Activated naive CD4-positive, alpha-beta T cell treated with Interleukin-2 at 50 U/mL for 16 hours (primary cell): ENCODE measurements around the gene ENTHD1.
A peak's percentile ranks its signal among the peaks of the same experiment; 100 is the strongest.

Source experiments
- DNase-seq: peaks from one replicate; pipeline ENCODE4 v3.0.0-alpha.2; 2020

ENTHD1 gene, protein sequence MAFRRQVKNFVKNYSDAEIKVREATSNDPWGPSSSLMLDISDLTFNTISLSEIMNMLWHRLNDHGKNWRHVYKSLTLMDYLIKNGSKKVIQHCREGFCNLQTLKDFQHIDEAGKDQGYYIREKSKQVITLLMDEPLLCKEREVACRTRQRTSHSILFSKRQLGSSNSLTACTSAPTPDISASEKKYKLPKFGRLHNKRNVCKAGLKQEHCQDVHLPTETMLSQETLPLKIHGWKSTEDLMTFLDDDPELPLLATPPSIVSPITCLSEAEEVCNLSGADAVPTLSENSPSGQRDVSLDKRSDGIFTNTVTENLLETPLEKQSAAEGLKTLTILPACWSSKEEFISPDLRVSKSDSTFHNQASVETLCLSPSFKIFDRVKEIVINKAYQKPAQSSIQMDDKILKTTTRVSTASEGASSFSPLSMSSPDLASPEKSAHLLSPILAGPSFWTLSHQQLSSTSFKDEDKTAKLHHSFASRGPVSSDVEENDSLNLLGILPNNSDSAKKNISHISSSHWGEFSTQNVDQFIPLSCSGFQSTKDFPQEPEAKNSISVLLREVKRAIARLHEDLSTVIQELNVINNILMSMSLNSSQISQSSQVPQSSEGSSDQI

DNA sequence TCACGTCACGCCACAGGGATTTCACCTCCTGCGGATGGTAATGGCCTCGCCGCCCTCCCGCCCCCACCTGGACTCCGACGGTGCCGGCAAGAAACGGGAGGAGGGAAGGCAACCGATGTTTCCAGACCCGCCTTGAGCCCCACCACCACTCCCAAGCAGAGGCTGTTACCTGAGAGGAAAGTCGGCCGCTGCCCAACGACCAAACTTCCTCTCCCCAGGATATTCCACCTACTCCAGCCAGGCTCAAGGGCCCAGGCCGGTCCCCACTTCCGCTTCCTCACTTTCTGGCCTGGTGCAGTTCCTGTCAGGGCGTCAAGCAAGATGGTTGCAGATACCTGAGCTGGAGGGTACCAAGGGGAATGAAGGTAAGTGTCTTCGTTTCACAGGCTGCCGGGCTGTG is at the start of gene ENTHD1:
ENTHD1 (minus strand) TSS at position 235 of the 400 bp plus-strand sequence. CDS start 6,012 bp downstream, outside the sequence.
- DNase-seq, result no peak

DNA sequence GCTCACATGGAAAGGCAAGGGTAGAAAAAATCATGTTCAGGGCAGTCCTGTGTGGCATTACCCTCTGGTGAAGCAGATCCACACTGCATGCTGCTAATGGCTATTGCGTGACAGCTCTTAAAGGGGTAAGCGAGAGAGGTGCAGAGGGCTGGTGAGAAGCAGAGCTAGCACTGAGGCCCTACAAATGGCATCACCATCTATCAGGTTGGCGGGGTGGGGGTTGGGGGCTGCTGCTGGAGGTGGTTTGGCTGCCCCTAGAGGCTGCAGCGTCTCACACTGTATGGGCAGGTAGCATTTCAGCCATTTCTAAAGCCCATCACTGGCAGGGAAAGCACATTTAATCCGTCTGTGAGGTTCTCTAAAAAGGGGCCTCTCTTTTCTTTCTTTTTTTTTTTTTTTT is 49.8 kb upstream of the ENTHD1 start:
- no peak for DNase-seq

DNA sequence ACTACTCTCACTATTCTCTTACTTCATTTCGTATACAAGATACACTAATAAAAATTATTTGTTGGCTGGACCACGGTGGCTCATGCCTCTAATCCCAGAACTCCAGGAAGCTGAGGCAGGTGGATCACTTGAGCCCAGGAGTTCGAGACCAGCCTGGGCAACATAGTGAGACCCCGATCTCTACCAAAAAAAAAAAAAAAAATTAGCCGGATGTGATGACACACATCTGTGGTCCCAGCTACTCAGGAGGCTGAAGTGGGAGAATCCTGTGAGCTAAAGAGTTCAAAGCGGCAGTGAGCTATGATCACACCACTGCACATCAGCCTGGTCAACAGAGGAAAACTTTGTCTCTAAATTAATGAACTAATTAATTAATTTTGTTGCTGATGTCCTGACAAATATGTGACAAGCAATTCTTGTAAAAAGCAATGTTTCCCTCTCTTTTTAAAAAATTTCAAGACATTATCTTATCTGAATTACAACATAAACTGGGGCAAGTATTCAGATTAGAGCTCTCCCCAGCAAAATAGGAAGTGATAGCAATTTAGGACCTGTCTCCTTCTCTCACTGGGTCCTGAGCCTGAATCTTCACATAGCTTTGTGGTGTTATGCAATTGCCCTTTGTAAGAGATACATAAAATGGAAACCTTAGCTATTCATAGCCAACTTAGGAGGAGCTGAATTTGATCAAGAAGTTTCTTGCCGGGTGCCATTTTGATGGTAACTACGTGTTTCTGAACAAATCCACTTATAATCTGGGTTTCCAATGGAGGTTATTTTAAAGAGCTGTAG is 49.1 kb upstream of the ENTHD1 start:
- no peak for DNase-seq

DNA sequence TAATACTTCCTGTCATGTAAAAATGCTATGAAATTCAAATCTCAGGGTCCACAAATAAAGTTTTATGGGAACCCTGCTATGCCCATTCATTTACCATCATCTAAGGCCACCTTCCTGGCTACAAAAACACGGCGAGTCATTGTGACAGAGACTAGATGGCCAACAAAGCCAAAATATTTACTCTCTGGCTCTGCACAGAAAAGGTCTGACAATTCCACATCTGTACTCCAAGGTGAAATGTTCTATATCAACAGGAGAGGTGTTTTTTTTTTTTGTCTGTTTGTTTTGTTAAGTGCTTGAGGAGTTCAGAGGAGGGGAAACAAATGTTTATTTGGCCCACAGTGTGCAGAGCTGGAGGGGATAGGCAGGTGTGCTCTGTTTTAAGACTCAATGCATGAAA is 48.0 kb upstream of the ENTHD1 start:
- DNase-seq, result no peak

DNA sequence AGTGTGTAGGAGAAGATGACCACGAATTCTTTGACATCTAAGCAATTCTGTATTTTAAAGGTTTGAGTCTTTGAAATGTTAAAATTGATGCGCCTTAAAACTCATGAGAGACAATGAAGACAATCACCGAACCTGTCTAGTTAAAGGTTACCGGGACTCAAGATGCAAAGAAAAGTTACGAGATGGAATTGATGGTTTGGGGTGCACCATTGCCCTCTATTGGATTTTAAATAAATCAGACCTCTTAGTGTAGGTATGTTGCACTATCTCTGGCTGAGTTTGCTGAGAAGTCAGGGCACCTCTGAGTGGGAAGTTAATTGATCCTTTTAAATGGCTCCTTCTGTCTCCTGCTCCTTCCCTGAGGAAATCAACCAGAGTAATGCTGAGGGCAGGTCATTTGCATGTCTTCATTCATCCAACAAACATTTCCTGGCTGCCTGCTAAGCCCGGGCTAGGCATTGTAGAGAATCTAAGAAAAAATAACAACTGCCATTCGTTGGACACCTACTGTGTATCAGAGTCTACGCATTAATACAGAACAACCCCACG is 47.3 kb upstream of the ENTHD1 start:
- no peak for DNase-seq

DNA sequence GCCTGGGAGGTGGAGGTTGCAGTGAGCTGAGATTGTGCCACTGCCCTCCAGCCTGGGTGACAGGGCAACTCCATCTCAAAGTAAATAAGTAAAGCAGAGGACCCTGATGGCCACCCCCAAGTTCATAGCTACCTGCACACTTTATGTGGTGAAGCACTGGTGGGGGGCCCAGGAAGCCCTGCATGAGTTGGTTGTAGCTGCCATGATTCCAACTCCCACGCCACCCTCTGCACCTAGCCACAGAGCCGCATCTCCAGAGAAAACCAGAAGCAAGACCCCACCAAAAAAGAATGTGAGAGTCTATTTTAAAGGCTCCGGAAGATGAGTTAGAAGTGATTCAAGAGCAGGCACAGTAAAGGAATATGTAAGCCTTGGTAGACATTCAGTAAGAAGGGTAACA is 46.3 kb upstream of the ENTHD1 start:
- DNase-seq, result no peak

DNA sequence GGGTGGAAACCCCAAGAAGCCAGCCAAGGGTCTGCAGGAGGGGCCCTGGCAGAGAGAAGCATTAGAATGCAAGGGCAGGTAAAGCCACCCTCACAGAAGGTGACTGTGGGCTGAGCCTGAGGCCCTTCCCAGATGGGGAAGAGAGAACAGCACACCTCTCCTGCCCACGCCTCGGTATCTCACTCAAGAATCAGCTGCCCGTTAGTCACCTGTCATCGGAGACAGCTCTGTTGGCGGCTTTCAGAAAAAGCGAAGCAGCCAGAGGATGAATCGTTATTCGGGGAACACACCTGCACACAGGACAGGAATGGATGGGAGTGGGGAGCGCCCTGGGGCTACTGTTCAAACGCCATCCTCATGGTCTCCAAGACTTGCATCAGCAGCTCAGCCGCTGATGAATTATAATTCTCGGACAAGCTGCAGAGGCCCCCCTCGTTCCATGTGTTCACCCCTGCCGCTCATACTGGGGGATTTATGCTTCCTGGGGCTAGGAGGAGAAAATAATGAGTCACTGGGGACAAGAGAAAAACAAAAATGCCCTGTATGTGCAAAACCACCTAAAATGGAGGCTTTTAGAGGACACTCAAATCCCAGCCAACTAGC is 45.0 kb upstream of the ENTHD1 start:
- DNase-seq, result peak; percentile 62

DNA sequence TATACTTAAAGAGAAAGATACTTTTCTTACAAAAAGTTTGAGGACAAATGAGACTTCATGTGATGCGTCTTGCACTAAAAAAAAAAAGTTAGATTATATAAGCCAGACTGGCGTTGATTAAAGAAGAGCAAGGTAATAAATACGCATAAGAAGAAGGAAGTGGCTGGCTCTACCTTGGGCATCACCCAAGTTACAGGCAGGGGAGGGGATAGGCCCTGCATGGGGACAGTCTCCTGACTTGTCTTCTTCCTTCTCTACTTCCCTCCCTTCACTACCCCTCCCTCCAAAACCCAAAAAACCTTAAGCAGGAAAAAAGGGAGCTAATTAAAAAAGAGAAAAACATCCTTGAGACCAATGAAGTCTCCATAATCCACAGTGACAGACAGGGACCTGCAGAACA is 44.3 kb upstream of the ENTHD1 start:
- no peak for DNase-seq

DNA sequence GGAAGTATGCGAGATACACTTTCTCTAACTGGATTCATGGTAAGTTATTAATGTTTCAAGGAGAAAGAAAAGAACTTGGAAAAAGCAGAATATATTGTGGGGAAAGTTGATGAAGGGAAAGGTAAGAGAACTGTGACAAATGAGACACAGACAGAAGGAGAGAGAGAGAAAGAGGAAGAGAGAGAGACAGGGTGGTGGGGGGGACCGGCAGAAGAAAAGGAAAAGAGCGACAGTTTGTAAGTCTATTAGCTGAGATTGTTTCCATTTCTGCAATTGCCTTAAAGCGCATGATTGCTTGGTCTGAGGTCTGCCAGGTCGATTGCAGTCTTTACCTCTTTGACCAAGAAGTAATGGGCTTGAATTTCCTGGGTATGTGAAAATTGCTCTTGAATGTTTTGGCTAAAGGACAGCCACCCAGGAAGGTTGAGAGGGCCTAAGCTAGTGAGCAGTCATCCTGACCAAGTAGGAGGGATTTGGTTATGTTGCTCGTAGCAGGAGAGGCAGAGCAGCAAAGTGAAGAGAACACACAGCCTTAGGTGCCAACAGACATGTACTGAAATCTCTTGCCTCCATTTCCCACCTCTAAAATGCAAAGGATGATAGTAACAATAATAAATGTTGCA is 43.1 kb upstream of the ENTHD1 start:
- no peak for DNase-seq

DNA sequence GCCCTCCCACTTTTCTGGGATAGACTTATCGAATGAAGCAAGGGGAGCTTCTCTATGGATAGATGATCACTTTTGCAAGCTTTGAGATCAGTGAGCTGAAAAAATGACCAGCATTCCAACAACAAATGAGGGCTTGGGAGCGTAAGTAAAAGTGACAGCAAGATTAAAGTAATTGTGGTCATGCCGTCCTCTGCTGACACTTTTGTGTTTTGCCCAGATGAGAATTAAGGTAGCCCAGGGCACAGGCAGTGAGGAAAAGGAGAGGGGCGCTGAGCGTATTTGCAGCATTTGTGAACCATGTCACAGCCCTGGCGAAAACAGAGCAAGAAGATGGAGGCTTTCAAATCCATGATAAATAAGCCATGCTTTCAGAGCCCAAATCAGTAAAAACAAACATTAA is 42.1 kb upstream of the ENTHD1 start:
- DNase-seq, result no peak

DNA sequence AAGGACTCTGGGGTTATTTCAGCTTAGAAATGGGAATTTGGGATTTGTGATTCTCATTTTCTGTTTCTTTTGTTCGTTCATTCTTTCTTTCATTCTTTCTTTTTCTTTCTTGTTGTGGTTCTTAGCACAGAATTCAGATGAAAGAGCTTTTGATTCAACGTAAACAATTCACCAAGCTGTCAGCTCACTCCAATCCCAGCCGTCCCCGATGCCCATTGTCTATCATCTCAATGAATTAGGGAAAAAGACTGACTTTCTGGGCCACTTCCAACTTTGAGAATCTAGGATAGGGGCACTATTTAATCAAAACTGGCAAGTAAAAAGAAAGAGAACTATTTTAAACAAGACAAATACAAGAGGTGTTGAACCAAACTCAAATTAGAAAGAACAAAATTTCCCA is 41.6 kb upstream of the ENTHD1 start:
- no peak for DNase-seq

DNA sequence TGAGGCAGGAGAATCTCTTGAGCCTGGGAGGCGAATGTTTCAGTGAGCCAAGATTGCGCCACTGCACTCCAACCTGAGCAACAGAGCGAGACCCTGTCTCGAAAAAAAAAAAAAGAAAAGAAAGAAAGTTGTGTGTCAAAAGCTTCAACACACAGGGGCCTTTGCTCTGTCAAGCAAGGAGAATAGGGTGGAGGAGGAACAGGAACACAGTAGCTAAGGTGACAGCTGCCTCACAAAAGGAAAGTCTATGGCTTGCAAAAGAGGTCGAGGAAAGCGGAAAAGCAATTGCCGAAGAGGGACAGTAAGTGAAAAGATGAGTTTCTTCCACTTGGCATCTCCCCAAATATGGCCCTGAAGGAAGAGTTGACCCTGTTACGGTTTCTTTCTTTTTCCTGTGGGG is 40.2 kb upstream of the ENTHD1 start:
- no peak for DNase-seq

DNA sequence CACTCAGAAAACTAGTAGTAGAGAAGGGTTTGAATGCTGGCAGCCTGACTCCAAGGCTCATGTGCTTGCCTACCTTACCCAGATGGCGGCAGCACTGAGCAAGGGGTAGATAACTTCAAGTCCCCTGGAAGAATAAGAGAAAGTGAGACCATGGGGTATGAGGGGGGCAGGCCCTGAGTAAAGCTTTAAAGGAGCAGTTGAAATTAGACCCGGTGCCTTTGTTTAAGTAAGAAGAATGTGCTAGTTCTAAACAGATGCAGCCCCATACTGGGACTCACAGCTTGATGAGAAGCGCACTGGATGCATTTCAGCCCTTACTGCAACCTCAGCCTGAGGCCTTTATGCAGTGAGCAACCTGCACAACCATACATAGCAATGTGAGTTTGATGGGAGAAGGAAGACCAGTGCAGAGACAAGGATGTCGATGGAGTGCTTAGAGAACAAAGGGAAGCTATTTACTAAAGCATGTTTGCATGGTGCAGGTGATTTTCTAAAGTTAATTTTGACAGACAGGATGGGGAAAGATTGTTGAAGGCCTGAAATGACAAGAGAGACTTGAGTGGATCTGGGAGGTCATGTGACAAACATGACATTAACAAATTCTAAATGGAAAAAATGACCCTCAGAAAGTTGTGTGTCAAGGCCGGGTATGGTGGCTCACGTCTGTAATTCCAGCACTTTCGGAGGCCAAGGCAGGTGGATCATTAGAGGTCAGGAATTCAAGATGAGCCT is 39.5 kb upstream of the ENTHD1 start:
- peak; percentile 58 for DNase-seq

DNA sequence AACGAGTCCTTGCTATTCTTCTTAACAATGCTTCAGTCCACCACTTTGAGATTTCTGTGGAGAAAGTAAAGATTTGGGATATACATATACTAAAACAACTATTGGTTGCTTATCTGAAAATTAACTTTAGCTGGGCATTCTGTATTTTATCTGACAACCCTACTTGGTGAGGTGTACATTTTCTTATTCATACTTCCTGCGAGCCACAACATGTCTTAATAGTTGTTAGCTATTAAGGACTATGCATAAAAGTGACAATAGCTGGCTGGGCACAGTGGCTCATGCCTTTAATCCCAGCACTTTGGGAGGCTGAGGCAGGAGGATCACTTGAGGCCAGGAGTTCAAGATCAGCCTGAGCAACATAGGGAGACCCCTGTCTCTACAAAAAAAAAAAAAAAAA is 38.6 kb upstream of the ENTHD1 start:
- DNase-seq, result no peak

DNA sequence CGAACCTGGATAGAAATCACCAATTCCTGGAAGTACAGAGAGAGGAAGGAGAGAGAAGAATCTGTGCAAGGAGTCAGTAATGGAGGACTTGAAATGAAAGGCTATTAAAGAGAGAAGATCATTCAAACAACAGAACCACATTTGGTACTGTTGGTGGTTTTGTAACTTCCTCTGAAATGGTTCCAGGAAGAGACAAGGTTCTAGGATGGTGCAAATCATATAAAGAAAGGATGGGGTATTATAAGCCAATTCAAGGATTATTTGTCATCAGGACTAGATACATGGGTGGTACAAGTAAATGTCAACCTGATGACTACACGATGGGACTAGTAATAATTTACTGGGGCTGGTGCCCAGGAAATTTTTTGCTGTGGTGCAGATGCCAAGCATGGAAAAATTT is 37.7 kb upstream of the ENTHD1 start:
- DNase-seq, result no peak

DNA sequence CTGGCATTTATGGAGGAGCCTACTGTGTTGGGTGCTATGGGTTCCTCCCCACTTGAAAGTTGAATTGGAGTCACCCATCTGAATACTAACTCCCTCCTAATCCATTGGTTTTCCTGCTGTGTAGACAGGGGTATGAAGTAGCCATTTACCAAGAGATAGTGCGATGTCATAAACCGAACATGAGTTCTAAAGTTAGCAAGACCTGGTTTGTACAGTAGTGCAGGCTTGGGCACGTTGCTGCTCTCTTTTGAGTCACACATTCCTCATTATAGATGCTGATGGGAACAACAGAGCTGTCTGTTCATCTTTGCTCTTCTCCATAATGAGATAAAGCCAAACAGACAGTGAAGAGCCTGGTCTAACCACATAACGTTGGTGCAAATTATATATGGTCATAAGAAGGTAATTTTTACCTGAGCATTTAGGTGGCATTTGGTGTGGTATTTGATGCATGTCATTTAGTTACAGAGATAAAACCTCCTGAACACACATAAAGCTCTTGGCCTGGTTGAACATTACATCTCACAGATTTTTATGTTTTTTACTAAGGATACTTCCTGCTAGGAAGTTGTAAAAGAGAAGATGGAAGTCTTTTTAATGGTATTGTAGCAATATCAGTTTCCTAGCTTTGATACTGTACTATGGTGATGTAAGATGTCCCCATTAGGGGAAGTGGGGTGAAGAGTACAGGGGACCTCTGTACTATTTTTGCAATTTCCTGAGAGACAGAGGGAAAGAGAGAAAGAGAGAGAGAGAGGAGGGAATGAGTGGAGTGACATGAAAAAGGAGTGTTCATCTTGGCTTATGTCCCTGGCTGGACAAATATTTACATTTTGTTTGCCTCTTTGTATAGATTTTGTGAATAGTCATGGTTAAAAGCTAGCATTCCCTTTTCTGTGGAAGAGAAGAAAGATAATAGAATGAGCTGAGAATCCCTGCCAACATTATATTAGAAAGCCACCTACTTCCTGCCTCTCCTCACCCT is 35.3 kb upstream of the ENTHD1 start:
- DNase-seq, result no peak

DNA sequence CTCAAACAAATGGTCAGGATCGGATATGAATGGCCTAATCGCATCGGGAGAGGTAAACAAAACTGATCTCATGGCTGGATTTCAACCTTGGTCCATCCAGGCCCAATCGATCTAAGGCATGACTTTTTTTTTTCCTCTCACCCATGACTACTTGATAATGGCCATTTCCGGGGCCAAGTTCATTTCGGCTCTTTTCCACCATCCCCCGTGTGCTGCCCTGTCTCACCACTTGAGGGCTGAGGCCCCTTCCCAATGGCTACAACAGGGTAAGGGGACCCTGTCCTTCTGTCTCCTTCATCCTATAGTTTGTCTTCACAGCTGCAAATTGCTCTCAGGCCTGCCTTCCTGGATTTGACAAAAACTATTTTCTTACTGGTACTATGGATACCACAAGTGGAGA is 34.0 kb upstream of the ENTHD1 start:
- DNase-seq, result no peak

DNA sequence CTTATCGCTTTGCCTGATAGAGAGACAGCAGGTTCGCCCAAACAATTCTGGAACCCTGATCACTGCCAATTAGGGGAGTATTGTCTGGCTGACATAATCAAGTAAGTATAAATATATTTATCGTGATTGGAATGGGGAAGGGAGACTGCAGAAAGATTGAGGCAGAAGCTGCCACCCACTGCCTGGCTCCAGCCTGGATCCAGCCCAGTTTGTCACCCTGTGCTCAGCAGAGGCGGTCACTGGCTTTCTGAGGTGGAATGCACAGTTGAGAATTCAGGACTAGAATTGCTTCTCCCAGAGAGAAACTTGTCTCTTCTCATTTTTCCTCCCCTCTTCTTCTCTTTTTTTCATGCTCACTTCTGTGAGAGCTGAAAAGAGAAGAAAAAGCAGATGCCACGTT is 33.2 kb upstream of the ENTHD1 start:
- DNase-seq, result no peak

DNA sequence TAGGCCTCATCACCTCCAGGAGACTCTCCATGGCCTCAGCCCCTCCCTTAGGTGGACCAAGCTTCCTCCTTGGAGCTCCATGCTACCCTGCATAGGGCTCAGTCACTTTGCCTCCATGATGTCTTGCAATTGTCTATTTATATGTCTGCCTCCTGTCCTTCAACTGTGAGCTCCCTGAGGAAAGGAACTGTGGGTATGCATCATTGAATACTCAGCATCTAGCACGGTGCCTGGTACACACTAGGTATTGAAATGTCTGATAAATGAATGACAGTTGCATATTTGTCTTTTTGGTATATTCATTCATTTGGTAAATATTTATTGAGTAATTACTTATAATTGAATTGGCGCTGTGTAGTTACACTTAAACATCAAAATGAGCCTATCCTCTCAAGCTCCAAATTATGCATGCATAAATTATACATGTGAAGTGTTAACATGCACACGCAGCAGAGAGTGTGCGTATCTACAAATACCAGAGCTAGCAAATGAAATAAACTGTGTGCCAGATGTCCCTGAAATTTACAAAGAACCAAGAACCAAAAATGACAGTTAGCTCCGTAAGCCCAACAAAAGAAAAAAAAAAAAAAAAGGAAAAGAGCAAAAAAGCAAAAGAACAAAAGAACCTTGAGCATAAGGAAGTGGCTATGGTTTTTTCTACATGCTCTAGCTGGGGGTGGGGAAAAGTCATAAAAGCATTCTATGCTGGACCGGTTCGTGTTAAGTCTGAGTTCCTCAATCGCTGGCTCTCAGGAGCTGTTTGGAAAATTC is 32.5 kb upstream of the ENTHD1 start:
- DNase-seq, result no peak

DNA sequence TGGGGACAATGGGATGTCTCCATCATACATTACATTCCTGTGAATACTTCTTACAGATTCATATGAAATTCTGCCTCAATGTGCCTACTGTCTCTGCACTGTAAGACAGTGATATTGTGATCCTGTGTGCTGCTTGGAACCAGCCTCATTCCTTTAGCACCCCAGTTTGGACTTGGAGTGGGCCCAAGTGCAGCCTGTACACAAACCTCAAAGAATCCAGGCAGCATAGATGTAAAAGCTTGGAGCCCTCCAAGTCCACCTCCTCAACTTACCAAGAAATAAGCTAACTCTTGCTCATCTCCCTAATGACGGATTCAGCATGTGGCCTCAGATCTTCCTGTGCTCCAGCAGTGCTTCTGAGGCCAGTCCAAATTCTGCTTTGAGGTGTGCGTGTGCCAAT is 31.7 kb upstream of the ENTHD1 start:
- no peak for DNase-seq
